Measurements from ENCODE around the gene SMIM21. TPM values are rescaled to one million over a fixed set of nuclear protein-coding genes. Genes with fewer than 3 reads are reported as not detected.

Gene SMIM21
- total RNA-seq, 8 experiments from 2014 or later = 0.08 to 0.33 (median 0.10) TPM; not detected in 4

- Histone ChIP-seq H3K27ac (peak overlapping the region; percentile 60 to 78), H3K4me3 (peak overlapping the region; percentile 27 to 40 (median 34)), H3K4me1 (replicated peaks in 1 of 2) (peaks cover 23 to 24% of the 10 kb centered on the region in 2 donors)
- WGBS, 10 experiments = 0 to 40% (median 2%) methylated on average over 1 to 15 of the region's 84 CpGs; no CpG with 5 or more reads in 4 of the 10 experiments
- in situ Hi-C loops (cut with MboI; ENCODE audit: low pct_unique_long_range_greater_than_20kb in 2 of 9, low sequenced_read_pairs in 9 of 9, unreplicated experiment in 9 of 9) = loop anchor here in 2 of 9 experiments (25.0 kb wide), 2 partner anchors 243 to 793 kb away; partner anchors contain the start of genes PTGR3 (in 1 of the 2) and TSHZ1 (in 1 of the 2)
- ATAC-seq (replicated peaks in 6 of 8) = peak; percentile 71 to 92 (median 86)
These were observed 28.0 kb upstream of the SMIM21 start for GRCh38 chr18:75455249-75456198.

GRCh38 chr18:75454022-75454795 lies 26.7 kb upstream of the SMIM21 start:
- Histone ChIP-seq H3K4me3 (no peak overlapping the region), H3K27ac (peak overlapping the region in 1 of 2 donors; percentile 78), H3K4me1 (replicated peaks in 1 of 2) (peaks cover 23 to 24% of the 10 kb centered on the region in 2 donors)
- in situ Hi-C loops (cut with MboI; ENCODE audit: low pct_unique_long_range_greater_than_20kb in 2 of 9, low sequenced_read_pairs in 9 of 9, unreplicated experiment in 9 of 9) = loop anchor here in 2 of 9 experiments (25.0 kb wide), 2 partner anchors 242 to 792 kb away; partner anchors contain the start of genes PTGR3 (in 1 of the 2) and TSHZ1 (in 1 of the 2)
- ATAC-seq (replicated peaks in 6 of 8) = no peak
- 17 to 98% (median 54%) methylated on average over 4 to 13 of the region's 14 CpGs; no CpG with 5 or more reads in 1 of the 10 experiments for WGBS, 10 experiments

- no peak overlapping the region for H3K27ac ChIP-seq
- in situ Hi-C loops (cut with MboI; ENCODE audit: low pct_unique_long_range_greater_than_20kb in 2 of 9, low sequenced_read_pairs in 9 of 9, unreplicated experiment in 9 of 9) = loop anchor here in 2 of 9 experiments (25.0 kb wide), 2 partner anchors 239 to 789 kb away; partner anchors contain the start of genes PTGR3 (in 1 of the 2) and TSHZ1 (in 1 of the 2)
- H3K4me3 ChIP-seq = no peak overlapping the region
- no peak for ATAC-seq (replicated peaks in 6 of 8)
- WGBS, 10 experiments = 14 to 96% (median 81%) methylated on average over 1 to 3 of the region's 3 CpGs
- H3K4me1 ChIP-seq (replicated peaks in 1 of 2) = peaks cover 12 to 15% of the 10 kb centered on the region in 2 donors
These were observed 23.4 kb upstream of the SMIM21 start for GRCh38 chr18:75450906-75451305.

- 15 to 95% (median 77%) methylated on average over 1 to 5 of the region's 5 CpGs; no CpG with 5 or more reads in 1 of the 10 experiments for WGBS, 10 experiments
- in situ Hi-C loops (cut with MboI; ENCODE audit: low pct_unique_long_range_greater_than_20kb in 2 of 9, low sequenced_read_pairs in 9 of 9, unreplicated experiment in 9 of 9) = no loop called here
- ATAC-seq (replicated peaks in 6 of 8) = no peak
- peak overlapping the region in 1 of 2 donors; percentile 86 for H3K27ac ChIP-seq
- H3K4me1 ChIP-seq (replicated peaks in 1 of 2) = peaks cover 34 to 53% of the 10 kb centered on the region in 2 donors
- no peak overlapping the region for H3K4me3 ChIP-seq
These were observed 14.4 kb upstream of the SMIM21 start for GRCh38 chr18:75441896-75442295.

- WGBS, 10 experiments = 25 to 100% (median 67%) methylated on average over 2 to 4 of the region's 4 CpGs; no CpG with 5 or more reads in 2 of the 10 experiments
- peak in 5 of 8 experiments; percentile 64 to 83 (median 71) for ATAC-seq (replicated peaks in 6 of 8)
- Histone ChIP-seq H3K4me3 (no peak overlapping the region), H3K27ac (peak overlapping the region; percentile 30 to 86), H3K4me1 (replicated peaks in 1 of 2) (peaks cover 34 to 53% of the 10 kb centered on the region in 2 donors)
- in situ Hi-C loops (cut with MboI; ENCODE audit: low pct_unique_long_range_greater_than_20kb in 2 of 9, low sequenced_read_pairs in 9 of 9, unreplicated experiment in 9 of 9) = no loop called here
These were observed 11.8 kb upstream of the SMIM21 start for GRCh38 chr18:75439348-75439747.

GRCh38 chr18:75438891-75439290 lies 11.4 kb upstream of the SMIM21 start:
- WGBS, 10 experiments = 0 to 79% (median 59%) methylated on average over 1 to 3 of the region's 3 CpGs; no CpG with 5 or more reads in 4 of the 10 experiments
- Histone ChIP-seq H3K4me1 (replicated peaks in 1 of 2) (peaks cover 34 to 53% of the 10 kb centered on the region in 2 donors), H3K4me3 (no peak overlapping the region), H3K27ac (peak overlapping the region in 1 of 2 donors; percentile 25)
- ATAC-seq (replicated peaks in 6 of 8) = no peak
- in situ Hi-C loops (cut with MboI; ENCODE audit: low pct_unique_long_range_greater_than_20kb in 2 of 9, low sequenced_read_pairs in 9 of 9, unreplicated experiment in 9 of 9) = no loop called here

- 63 to 100% (median 93%) methylated on average over 1 to 2 of the region's 3 CpGs; no CpG with 5 or more reads in 2 of the 10 experiments for WGBS, 10 experiments
- H3K27ac ChIP-seq = no peak overlapping the region
- in situ Hi-C loops (cut with MboI; ENCODE audit: low pct_unique_long_range_greater_than_20kb in 2 of 9, low sequenced_read_pairs in 9 of 9, unreplicated experiment in 9 of 9) = no loop called here
- H3K4me3 ChIP-seq = no peak overlapping the region
- ATAC-seq (replicated peaks in 6 of 8) = no peak
- H3K4me1 ChIP-seq (replicated peaks in 1 of 2) = peaks cover 37 to 49% of the 10 kb centered on the region in 2 donors
These were observed 10.5 kb upstream of the SMIM21 start for GRCh38 chr18:75437979-75438378.

GRCh38 chr18:75433098-75433497 lies 5.6 kb upstream of the SMIM21 start:
- in situ Hi-C loops (cut with MboI; ENCODE audit: low pct_unique_long_range_greater_than_20kb in 2 of 9, low sequenced_read_pairs in 9 of 9, unreplicated experiment in 9 of 9) = no loop called here
- no peak for ATAC-seq (replicated peaks in 6 of 8)
- WGBS, 10 experiments = 21 to 83% (median 54%) methylated on average over 3 to 8 of the region's 8 CpGs; no CpG with 5 or more reads in 1 of the 10 experiments
- peaks cover 10 to 16% of the 10 kb centered on the region in 2 donors for H3K4me1 ChIP-seq (replicated peaks in 1 of 2)
- H3K27ac ChIP-seq = no peak overlapping the region
- H3K4me3 ChIP-seq = no peak overlapping the region

- H3K4me1 ChIP-seq (replicated peaks in 1 of 2) = peaks cover 9 to 16% of the 10 kb centered on the region in 2 donors
- ATAC-seq (replicated peaks in 6 of 8) = peak in 5 of 8 experiments; percentile 99 to 100 (median 99)
- in situ Hi-C loops (cut with MboI; ENCODE audit: low pct_unique_long_range_greater_than_20kb in 2 of 9, low sequenced_read_pairs in 9 of 9, unreplicated experiment in 9 of 9) = no loop called here
- WGBS, 10 experiments = 43 to 80% (median 75%) methylated on average over 1 to 9 of the region's 9 CpGs; no CpG with 5 or more reads in 3 of the 10 experiments
- H3K27ac ChIP-seq = no peak overlapping the region
- no peak overlapping the region for H3K4me3 ChIP-seq
These were observed 2.5 kb upstream of the SMIM21 start for GRCh38 chr18:75429975-75430374.

GRCh38 chr18:75428490-75428889 lies 987 bp upstream of the SMIM21 start:
- 33 to 100% (median 83%) methylated on average over 1 to 4 of the region's 4 CpGs; no CpG with 5 or more reads in 3 of the 10 experiments for WGBS, 10 experiments
- ATAC-seq (replicated peaks in 6 of 8) = no peak

GRCh38 chr18:75422341-75422910 lies 5.1 kb downstream of the SMIM21 start:
- ATAC-seq (replicated peaks in 6 of 8) = no peak
- in situ Hi-C loops (cut with MboI; ENCODE audit: low pct_unique_long_range_greater_than_20kb in 2 of 9, low sequenced_read_pairs in 9 of 9, unreplicated experiment in 9 of 9) = no loop called here
- no peak overlapping the region for H3K27ac ChIP-seq
- WGBS, 10 experiments = 14 to 100% (median 95%) methylated on average over 1 of the region's 1 CpG
- H3K4me3 ChIP-seq = no peak overlapping the region
- H3K4me1 ChIP-seq (replicated peaks in 1 of 2) = peaks cover 2 to 13% of the 10 kb centered on the region in 2 donors

More at GRCh38 chr18:75428490-75428889, 987 bp upstream of the SMIM21 start:
- H3K4me1 ChIP-seq (replicated peaks in 1 of 2) = peaks cover 9 to 16% of the 10 kb centered on the region in 2 donors
- no peak overlapping the region for H3K4me3 ChIP-seq
- in situ Hi-C loops (cut with MboI; ENCODE audit: low pct_unique_long_range_greater_than_20kb in 2 of 9, low sequenced_read_pairs in 9 of 9, unreplicated experiment in 9 of 9) = no loop called here
- no peak overlapping the region for H3K27ac ChIP-seq

GRCh38 chr18:75421656-75422055 lies 5.8 kb downstream of the SMIM21 start:
- peaks cover 2 to 13% of the 10 kb centered on the region in 2 donors for H3K4me1 ChIP-seq (replicated peaks in 1 of 2)

More at GRCh38 chr18:75421656-75422055, 5.8 kb downstream of the SMIM21 start:
- 40 to 100% (median 87%) methylated on average over 1 to 3 of the region's 3 CpGs; no CpG with 5 or more reads in 3 of the 10 experiments for WGBS, 10 experiments
- Histone ChIP-seq H3K27ac (no peak overlapping the region), H3K4me3 (no peak overlapping the region)
- in situ Hi-C loops (cut with MboI; ENCODE audit: low pct_unique_long_range_greater_than_20kb in 2 of 9, low sequenced_read_pairs in 9 of 9, unreplicated experiment in 9 of 9) = no loop called here
- no peak for ATAC-seq (replicated peaks in 6 of 8)

Data from motor neuron (in vitro differentiated cells).